KMS-11 (cell line): ENCODE data around the gene C12orf42.
"Not testable (repeated sequence)": the region's sequence is repeated elsewhere in the genome, so short reads cannot be mapped to it uniquely, and the experiment has no call there.

Experiments used
- H2AFZ ChIP-seq: fragments of 200-600 bp; sonication (generic); 2 replicates; pipeline ENCODE4 v1.6.1; 2016; ENCODE audit warnings: antibody characterized with exemption, mixed run types, low read depth
- H3K27ac ChIP-seq: fragments of 200-600 bp; sonication (generic); 2 replicates; pipeline ENCODE4 v1.6.1; 2016; ENCODE audit warnings: mild to moderate bottlenecking, mixed run types
- H3K27me3 ChIP-seq: fragments of 200-600 bp; sonication (generic); 2 replicates; pipeline ENCODE4 v1.6.1; 2017; ENCODE audit warnings: mild to moderate bottlenecking, low read depth, mixed run types, moderate library complexity; ENCODE audit not compliant: insufficient read depth
- H3K36me3 ChIP-seq: fragments of 200-600 bp; sonication (generic); 2 replicates; pipeline ENCODE4 v1.6.1; 2017; ENCODE audit warnings: mild to moderate bottlenecking, mixed run types; ENCODE audit not compliant: insufficient read depth
- H3K4me1 ChIP-seq: fragments of 200-600 bp; sonication (generic); 2 replicates; pipeline ENCODE4 v1.6.1; 2016; ENCODE audit warnings: mild to moderate bottlenecking, low read depth, mixed run types; ENCODE audit not compliant: poor library complexity, severe bottlenecking
- H3K4me2 ChIP-seq: fragments of 200-600 bp; sonication (generic); 2 replicates; pipeline ENCODE4 v1.7.0; 2016; ENCODE audit warnings: mild to moderate bottlenecking, mixed run types
- H3K4me3 ChIP-seq: fragments of 200-600 bp; sonication (generic); IDR thresholded peaks from 2 replicates; pipeline ENCODE4 v1.6.1; 2017; ENCODE audit warnings: low read depth, low read length, mixed read lengths; ENCODE audit not compliant: insufficient read depth
- H3K79me2 ChIP-seq: fragments of 200-600 bp; sonication (generic); 2 replicates; pipeline ENCODE4 v1.6.1; 2016; ENCODE audit warnings: low read depth, mixed run types; ENCODE audit not compliant: insufficient read depth
- H3K9ac ChIP-seq: fragments of 200-600 bp; sonication (generic); 2 replicates; pipeline ENCODE4 v1.6.1; 2016; ENCODE audit warnings: mild to moderate bottlenecking, mixed run types
- H4K20me1 ChIP-seq: fragments of 200-600 bp; sonication (generic); 2 replicates; pipeline ENCODE4 v1.6.1; 2016; ENCODE audit warnings: mild to moderate bottlenecking, mixed run types; ENCODE audit not compliant: insufficient read depth
- CTCF ChIP-seq: fragments of 200-600 bp; sonication (generic); conservative IDR thresholded peaks from 2 replicates; pipeline ENCODE4 v1.6.1; 2017; ENCODE audit warnings: low read depth, mild to moderate bottlenecking, antibody characterized with exemption, low read length, moderate library complexity, mixed read lengths

C12orf42 gene

DNA sequence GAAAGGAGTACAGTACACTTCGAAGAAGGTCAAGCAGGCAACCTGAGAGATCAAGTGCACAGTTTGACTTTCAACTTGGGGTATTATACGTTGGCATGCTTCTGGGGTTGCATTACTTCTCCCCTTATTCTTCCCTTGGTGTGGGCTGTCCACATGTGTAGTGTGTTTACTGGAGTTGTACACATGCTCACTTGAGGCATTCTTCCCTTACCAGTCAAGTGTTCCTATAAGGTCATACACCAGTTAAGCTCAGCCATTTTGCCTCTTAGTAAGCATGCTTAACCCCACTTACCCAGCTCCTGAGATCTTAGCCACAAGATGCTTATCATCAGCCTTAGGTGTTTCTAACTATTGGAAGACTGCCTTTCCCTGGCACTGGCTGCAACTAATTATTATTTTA lies 63.8 kb downstream of the C12orf42 start:
- H2AFZ ChIP-seq, result no peak overlapping the region
- no peak overlapping the region for H3K4me2 ChIP-seq
- no peaks in the 10 kb centered on the region for H3K36me3 ChIP-seq
- no peak overlapping the region for H3K27ac ChIP-seq
- H3K9ac ChIP-seq, result no peak overlapping the region
- no peaks in the 10 kb centered on the region for H4K20me1 ChIP-seq
- no peaks in the 10 kb centered on the region for H3K79me2 ChIP-seq
- H3K27me3 ChIP-seq, result no peaks in the 10 kb centered on the region
- TF ChIP-seq CTCF, result no peak
- no peaks in the 10 kb centered on the region for H3K4me1 ChIP-seq
- no peak overlapping the region for H3K4me3 ChIP-seq

GRCh38 chr12:103431387-103431786 lies 64.4 kb downstream of the C12orf42 start:
- Histone ChIP-seq H3K36me3 (no peaks in the 10 kb centered on the region), H3K4me1 (no peaks in the 10 kb centered on the region), H3K4me3 (no peak overlapping the region), H3K4me2 (no peak overlapping the region), H3K27ac (no peak overlapping the region), H4K20me1 (no peaks in the 10 kb centered on the region), H2AFZ (no peak overlapping the region), H3K9ac (no peak overlapping the region), H3K27me3 (no peaks in the 10 kb centered on the region), H3K79me2 (no peaks in the 10 kb centered on the region)
- no peak for TF ChIP-seq CTCF

- not testable (repeated sequence) for H3K27ac ChIP-seq, H3K79me2 ChIP-seq, H3K9ac ChIP-seq, H4K20me1 ChIP-seq, H3K4me1 ChIP-seq, H3K4me2 ChIP-seq, H2AFZ ChIP-seq, H3K27me3 ChIP-seq, H3K4me3 ChIP-seq, H3K36me3 ChIP-seq
Measured at GRCh38 chr12:103425674-103426073, 70.1 kb downstream of the C12orf42 start.

- H2AFZ ChIP-seq, H3K27me3 ChIP-seq, H3K4me1 ChIP-seq, H3K79me2 ChIP-seq, H3K4me3 ChIP-seq, H3K4me2 ChIP-seq, H3K27ac ChIP-seq, H4K20me1 ChIP-seq, H3K36me3 ChIP-seq, H3K9ac ChIP-seq: not testable (repeated sequence)
Measured at GRCh38 chr12:103424849-103425586, 70.8 kb downstream of the C12orf42 start.

GRCh38 chr12:103423516-103423910 lies 72.3 kb downstream of the C12orf42 start:
- Histone ChIP-seq H4K20me1 (no peaks in the 10 kb centered on the region), H3K4me2 (no peak overlapping the region), H3K9ac (no peak overlapping the region), H3K79me2 (no peaks in the 10 kb centered on the region), H3K4me3 (no peak overlapping the region), H3K36me3 (no peaks in the 10 kb centered on the region), H3K27me3 (no peaks in the 10 kb centered on the region), H3K27ac (no peak overlapping the region), H2AFZ (no peak overlapping the region), H3K4me1 (no peaks in the 10 kb centered on the region)
- TF ChIP-seq CTCF, result no peak
